ENCODE data around the gene ARSA.

DNA sequence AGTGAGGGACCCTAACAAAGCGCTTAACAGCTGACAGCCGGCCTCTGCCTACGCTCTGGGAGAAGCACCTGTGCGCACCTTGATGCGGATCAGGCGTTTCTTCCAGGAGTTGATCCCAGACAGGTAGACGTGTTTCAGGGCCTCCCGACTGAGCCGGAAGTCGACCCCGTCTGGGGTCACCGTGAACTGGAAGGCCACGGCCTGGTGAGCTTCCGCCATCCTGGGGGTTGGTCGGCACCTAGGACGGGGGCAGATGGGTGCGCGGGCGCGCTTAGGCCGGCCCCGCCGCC, 50.3 kb downstream of the ARSA start:
- TF ChIP-seq, protein P1, sequence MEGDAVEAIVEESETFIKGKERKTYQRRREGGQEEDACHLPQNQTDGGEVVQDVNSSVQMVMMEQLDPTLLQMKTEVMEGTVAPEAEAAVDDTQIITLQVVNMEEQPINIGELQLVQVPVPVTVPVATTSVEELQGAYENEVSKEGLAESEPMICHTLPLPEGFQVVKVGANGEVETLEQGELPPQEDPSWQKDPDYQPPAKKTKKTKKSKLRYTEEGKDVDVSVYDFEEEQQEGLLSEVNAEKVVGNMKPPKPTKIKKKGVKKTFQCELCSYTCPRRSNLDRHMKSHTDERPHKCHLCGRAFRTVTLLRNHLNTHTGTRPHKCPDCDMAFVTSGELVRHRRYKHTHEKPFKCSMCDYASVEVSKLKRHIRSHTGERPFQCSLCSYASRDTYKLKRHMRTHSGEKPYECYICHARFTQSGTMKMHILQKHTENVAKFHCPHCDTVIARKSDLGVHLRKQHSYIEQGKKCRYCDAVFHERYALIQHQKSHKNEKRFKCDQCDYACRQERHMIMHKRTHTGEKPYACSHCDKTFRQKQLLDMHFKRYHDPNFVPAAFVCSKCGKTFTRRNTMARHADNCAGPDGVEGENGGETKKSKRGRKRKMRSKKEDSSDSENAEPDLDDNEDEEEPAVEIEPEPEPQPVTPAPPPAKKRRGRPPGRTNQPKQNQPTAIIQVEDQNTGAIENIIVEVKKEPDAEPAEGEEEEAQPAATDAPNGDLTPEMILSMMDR (IDR thresholded peaks at IDR 0.05 in 2 of 3, conservative IDR thresholded peaks at IDR 0.05 in 1 of 3; ENCODE audit: borderline replicate concordance in 1 of 3, insufficient read depth in 1 of 3, low read depth in 2 of 3, low read length in 2 of 3) = no peak
- TF ChIP-seq EZH2 (IDR thresholded peaks at IDR 0.05) (no peak), POLR2A (IDR thresholded peaks at IDR 0.05; ENCODE audit: borderline replicate concordance, extremely low read depth, insufficient read depth, insufficient read length) (no peak), JUND (IDR thresholded peaks at IDR 0.05) (no peak), SRF (IDR thresholded peaks at IDR 0.05; ENCODE audit: low read depth) (no peak), POLR2AphosphoS5 (IDR thresholded peaks at IDR 0.05; ENCODE audit: low read depth, low read length) (no peak), RAD21 (IDR thresholded peaks at IDR 0.05; ENCODE audit: low read depth) (no peak), CEBPB (IDR thresholded peaks at IDR 0.05; ENCODE audit: low read depth) (no peak), EGR1 (IDR thresholded peaks at IDR 0.05; ENCODE audit: low read depth) (no peak), CBX3 (IDR thresholded peaks at IDR 0.05; ENCODE audit: low read depth) (no peak)
- TF ChIP-seq, protein P2, sequence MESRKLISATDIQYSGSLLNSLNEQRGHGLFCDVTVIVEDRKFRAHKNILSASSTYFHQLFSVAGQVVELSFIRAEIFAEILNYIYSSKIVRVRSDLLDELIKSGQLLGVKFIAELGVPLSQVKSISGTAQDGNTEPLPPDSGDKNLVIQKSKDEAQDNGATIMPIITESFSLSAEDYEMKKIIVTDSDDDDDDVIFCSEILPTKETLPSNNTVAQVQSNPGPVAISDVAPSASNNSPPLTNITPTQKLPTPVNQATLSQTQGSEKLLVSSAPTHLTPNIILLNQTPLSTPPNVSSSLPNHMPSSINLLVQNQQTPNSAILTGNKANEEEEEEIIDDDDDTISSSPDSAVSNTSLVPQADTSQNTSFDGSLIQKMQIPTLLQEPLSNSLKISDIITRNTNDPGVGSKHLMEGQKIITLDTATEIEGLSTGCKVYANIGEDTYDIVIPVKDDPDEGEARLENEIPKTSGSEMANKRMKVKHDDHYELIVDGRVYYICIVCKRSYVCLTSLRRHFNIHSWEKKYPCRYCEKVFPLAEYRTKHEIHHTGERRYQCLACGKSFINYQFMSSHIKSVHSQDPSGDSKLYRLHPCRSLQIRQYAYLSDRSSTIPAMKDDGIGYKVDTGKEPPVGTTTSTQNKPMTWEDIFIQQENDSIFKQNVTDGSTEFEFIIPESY (IDR thresholded peaks at IDR 0.05; ENCODE audit: extremely low read depth, insufficient replicate concordance, low read length) = no peak
- TF ChIP-seq, protein P3, sequence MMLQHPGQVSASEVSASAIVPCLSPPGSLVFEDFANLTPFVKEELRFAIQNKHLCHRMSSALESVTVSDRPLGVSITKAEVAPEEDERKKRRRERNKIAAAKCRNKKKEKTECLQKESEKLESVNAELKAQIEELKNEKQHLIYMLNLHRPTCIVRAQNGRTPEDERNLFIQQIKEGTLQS (IDR thresholded peaks at IDR 0.05) = no peak
